GM21576 (cell line): ENCODE data around the gene IL17B.

Experiments
- ATAC-seq: cut with Tn5 transposase; IDR thresholded peaks from one replicate; pipeline ENCODE4 v1.9.1; 2021; ENCODE audit warnings: mild to moderate bottlenecking, moderate library complexity; ENCODE audit not compliant: unreplicated experiment

IL17B gene

DNA sequence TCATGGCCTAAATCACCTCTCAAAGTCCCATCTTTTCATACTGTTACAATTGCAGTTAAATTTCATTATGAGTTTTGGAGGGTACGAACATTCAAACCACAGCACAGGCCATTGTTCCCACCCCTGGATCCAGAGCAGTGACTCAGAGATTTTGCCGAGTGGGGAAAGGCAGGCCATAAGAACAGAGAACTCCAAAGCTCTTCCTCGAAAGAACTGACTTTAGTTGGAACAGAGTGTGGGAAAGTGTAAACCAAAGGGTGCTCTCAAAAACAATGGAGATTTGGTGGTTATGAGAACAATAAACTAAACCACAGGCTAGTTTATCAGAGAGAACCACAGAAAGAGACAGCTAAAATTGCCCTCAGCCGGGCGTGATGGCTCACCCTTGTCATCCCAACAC, 53.2 kb downstream of the IL17B start:
- no peak for ATAC-seq

- ATAC-seq, result no peak
Measured at GRCh38 chr5:149325166-149325735, 53.8 kb downstream of the IL17B start.

GRCh38 chr5:149324641-149325040, 54.5 kb downstream of the IL17B start:
- no peak for ATAC-seq
